Raji (cell line): ENCODE data around the gene CAMKK2.

ENCODE experiments used
- POLR2A ChIP-seq: IDR thresholded peaks from 2 replicates; pipeline ENCODE4 v1.6.1; 2011; ENCODE audit warnings: low read depth, low read length, control low read depth; ENCODE audit not compliant: insufficient read depth

Gene CAMKK2

DNA sequence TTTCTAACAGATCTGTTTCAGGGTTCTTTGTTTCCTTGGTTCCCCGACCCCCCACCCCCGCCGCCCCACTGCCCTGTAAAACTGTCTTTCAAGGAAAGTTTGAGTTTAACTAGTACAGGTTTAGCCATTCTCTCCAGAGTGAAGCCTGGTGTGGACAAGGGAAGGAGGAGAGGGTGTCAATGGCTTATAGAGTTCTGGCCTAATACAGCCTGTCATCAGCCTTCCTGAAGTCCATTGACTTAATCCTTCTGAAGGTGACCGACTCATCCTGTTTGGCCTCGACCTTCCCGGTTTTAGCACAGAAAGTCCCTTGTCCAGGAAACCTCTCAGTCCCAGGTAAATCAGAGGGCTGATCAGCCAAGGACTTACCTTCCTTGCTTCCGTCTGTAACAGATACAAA is 97.6 kb downstream of the CAMKK2 start:
- TF ChIP-seq POLR2A, result no peak

- TF ChIP-seq POLR2A, result no peak
Observed at GRCh38 chr12:121196902-121197301, 99.6 kb downstream of the CAMKK2 start.

DNA sequence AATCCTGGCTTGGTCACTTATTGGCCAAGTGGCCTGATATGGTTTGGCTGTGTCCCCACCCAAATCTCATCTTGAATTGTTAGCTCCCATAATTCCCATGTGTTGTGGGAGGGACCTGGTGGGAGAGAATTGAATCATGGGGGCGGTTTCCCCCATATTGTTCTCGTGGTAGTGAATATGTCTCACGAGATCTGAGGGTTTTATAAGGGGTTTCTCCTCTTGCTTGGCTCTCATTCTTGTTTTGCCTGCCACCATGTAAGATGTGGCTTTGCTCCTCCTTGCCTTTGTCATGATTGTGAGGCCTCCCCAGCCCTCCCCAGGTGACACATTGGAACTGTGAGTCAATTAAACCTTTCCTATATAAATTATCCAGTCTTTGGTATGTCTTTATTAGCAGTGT is 105.4 kb downstream of the CAMKK2 start:
- TF ChIP-seq POLR2A, result no peak

DNA sequence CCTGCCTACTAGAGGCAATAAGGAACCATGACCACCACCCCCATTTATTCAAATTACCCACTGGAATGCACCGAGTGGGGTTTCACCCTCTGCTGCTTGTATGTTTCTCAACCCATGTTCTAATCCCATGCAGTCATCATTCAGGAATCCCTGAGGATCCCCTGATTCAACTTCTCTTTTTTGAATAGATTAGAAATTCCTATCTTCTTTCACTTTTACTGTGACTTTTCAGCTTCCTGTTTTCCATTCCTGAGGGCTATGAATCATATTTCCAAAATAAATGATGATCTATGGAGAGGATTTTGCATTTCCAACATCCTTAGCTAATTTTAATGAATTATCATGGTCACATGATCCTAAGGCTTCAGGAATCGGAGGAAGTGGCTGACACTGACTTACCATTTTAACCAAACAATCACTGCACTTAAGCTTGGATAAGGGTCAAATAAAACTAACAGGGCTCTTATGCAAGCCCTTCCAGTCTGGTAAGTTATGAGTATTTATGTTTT is 105.9 kb downstream of the CAMKK2 start:
- TF ChIP-seq POLR2A, result no peak

DNA sequence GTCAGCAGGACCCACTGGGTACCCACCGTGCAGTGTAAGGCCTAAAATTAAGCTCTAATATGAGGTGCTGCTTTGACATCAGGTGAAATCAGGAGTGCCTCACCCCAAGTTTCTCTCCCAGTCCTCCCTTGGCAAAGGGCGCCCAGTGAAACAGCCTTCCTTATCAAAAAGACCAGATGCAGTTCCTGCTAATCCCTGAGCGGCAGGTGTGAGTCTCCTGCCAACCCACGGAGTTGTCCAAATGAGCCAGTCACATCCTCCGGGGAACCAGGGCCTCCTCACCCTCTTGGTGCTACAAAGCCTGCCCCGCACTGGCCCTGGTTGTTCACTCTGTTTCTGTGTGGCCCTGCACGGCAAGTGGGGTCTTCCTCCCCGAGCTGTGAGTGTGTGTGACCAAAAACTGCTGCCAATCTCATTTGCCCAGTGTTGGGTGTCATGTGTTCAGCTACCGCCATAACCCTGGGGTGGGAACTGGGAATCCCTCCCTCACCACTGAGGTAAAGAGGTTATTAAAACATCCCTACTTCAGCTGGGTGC is 106.8 kb downstream of the CAMKK2 start:
- no peak for TF ChIP-seq POLR2A

GRCh38 chr12:121189131-121189530 is 107.4 kb downstream of the CAMKK2 start:
- no peak for TF ChIP-seq POLR2A

DNA sequence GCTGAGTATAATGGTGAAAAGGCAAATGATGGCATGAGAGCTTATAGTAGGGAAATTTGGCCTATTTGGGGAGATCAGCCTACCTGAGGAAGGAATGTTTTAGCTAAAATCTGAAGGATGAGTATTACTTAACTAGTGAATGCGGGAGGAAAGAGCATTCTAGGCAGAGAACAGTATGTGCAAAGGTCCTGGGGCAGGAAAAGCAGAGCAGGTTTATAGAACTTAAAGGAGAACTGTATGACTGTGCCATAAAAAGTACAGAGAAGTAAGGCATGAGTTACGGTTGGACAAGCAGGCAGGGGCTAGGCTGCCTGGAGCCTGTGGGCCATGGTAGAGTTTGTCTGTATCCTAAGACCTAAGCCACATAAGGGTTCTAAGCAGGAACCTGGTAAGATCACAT is 108.3 kb downstream of the CAMKK2 start:
- no peak for TF ChIP-seq POLR2A
